Measurements from ENCODE around the gene CSTB.

The CSTB gene

DNA sequence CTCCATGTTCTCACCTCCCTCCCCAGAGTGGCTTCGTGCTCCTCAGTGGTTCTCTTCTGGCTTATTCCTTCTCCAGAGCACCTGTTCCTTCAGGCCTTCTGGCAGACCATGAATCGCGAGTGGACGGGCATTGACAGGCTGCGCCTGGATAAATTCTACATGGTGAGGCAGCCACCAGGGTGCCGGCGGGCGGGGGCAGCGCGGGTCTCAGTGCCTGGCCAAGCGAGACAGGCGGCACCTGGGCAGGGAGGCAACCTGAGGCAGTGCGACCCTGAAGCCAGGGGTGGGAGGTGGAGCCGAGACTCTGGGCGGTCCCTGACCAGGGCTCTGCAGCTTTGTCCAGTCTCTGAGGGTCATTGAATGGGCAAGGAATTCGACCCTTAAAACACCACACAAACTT lies 17.1 kb upstream of the CSTB start:
- H3K36me3 ChIP-seq (replicated peaks in 1 of 2; ENCODE audit: control insufficient read depth in 2 of 2, insufficient read depth in 2 of 2, low read length in 2 of 2), result peaks cover 58 to 78% of the 10 kb centered on the region in 2 donors
- DNase-seq (ENCODE audit: low spot score), result no peak

DNA sequence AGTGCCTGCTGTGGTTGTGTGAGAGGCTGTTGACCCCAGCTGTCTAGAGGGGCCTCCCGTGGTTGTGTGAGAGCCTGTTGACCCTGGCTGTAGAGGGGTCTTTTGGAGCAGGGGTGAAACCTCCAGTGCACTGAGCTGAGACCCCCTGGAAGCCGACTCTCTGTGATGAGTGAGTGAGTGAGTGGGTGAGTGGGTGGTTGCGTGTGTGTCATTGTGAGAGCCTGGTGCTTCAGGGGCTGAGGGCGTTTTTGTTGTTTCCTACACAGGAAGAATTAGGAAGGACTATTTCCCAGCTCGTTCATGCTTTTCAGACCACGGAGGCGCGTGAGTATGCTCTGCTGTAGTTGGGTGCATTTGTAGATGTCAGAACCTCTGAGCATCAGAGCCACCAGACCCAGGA lies 16.3 kb upstream of the CSTB start:
- Histone ChIP-seq H3K27me3 (ENCODE audit: control insufficient read depth in 3 of 3, insufficient read depth in 3 of 3, low read depth in 1 of 3, low read length in 3 of 3) (peaks cover 0 to 2% (median 0%) of the 10 kb centered on the region in 3 experiments), H4K8ac (ENCODE audit: low read depth, low read length) (no peak overlapping the region), H3K27ac (replicated peaks; ENCODE audit: low read length) (no peak overlapping the region), H3K4me1 (ENCODE audit: control insufficient read depth in 2 of 2, insufficient read depth in 1 of 2, low read depth in 1 of 2, low read length in 2 of 2) (peaks cover 4 to 9% of the 10 kb centered on the region in 2 donors), H3K4ac (ENCODE audit: low read length) (no peak overlapping the region), H2AK5ac (ENCODE audit: low read depth, low read length) (no peak overlapping the region), H2BK15ac (ENCODE audit: low read length) (no peak overlapping the region), H2BK5ac (ENCODE audit: low read length) (no peak overlapping the region), H2AFZ (ENCODE audit: low read length) (no peak overlapping the region), H2BK12ac (ENCODE audit: low read length) (no peak overlapping the region), H3K23ac (ENCODE audit: low read depth, low read length, poor library complexity) (no peak overlapping the region), H3K9me3 (replicated peaks in 1 of 2; ENCODE audit: control insufficient read depth in 2 of 2, insufficient read depth in 1 of 2, low read depth in 1 of 2, low read length in 2 of 2) (peaks cover 0 to 2% of the 10 kb centered on the region in 2 donors), H3K4me3 (ENCODE audit: low read length in 2 of 2) (peak overlapping the region in 1 of 2 donors; percentile 4), H3K36me3 (replicated peaks in 1 of 2; ENCODE audit: control insufficient read depth in 2 of 2, insufficient read depth in 2 of 2, low read length in 2 of 2) (peaks cover 50 to 69% of the 10 kb centered on the region in 2 donors), H3K9ac (ENCODE audit: low read depth, low read length, poor library complexity) (no peak overlapping the region), H3K4me2 (ENCODE audit: insufficient read depth, low read length, poor library complexity, severe bottlenecking) (no peak overlapping the region), H2BK120ac (ENCODE audit: low read depth, low read length) (no peak overlapping the region), H3K14ac (ENCODE audit: low read length) (no peak overlapping the region), H3K79me1 (ENCODE audit: low read depth, low read length) (peaks cover 21% of the 10 kb centered on the region), H3K18ac (ENCODE audit: low read length) (no peak overlapping the region), H4K91ac (ENCODE audit: low read depth, low read length, poor library complexity) (no peak overlapping the region)
- WGBS, 2 donors (ENCODE audit: extremely low coverage in 2 of 2, insufficient read length in 2 of 2, insufficient replicate concordance in 1 of 2), result no CpG with 5 or more reads among the region's 8 CpGs
- DNase-seq (ENCODE audit: low spot score), result no peak

More for the DNA sequence above, 17.1 kb upstream of the CSTB start:
- no peak overlapping the region for H3K9ac ChIP-seq (ENCODE audit: low read depth, low read length, poor library complexity)
- no peak overlapping the region for H3K18ac ChIP-seq (ENCODE audit: low read length)
- no peak overlapping the region for H2BK5ac ChIP-seq (ENCODE audit: low read length)
- no peak overlapping the region for H2BK120ac ChIP-seq (ENCODE audit: low read depth, low read length)
- no peak overlapping the region for H2AK5ac ChIP-seq (ENCODE audit: low read depth, low read length)
- no peak overlapping the region for H4K8ac ChIP-seq (ENCODE audit: low read depth, low read length)
- no peak overlapping the region for H2BK12ac ChIP-seq (ENCODE audit: low read length)
- H3K27ac ChIP-seq (replicated peaks; ENCODE audit: low read length), result no peak overlapping the region
- peaks cover 4 to 9% of the 10 kb centered on the region in 2 donors for H3K4me1 ChIP-seq (ENCODE audit: control insufficient read depth in 2 of 2, insufficient read depth in 1 of 2, low read depth in 1 of 2, low read length in 2 of 2)
- no peak overlapping the region for H4K91ac ChIP-seq (ENCODE audit: low read depth, low read length, poor library complexity)
- peaks cover 0 to 2% of the 10 kb centered on the region in 2 donors for H3K9me3 ChIP-seq (replicated peaks in 1 of 2; ENCODE audit: control insufficient read depth in 2 of 2, insufficient read depth in 1 of 2, low read depth in 1 of 2, low read length in 2 of 2)
- no peak overlapping the region for H3K4ac ChIP-seq (ENCODE audit: low read length)
- H2BK15ac ChIP-seq (ENCODE audit: low read length), result no peak overlapping the region
- H2AFZ ChIP-seq (ENCODE audit: low read length), result no peak overlapping the region
- H3K4me2 ChIP-seq (ENCODE audit: insufficient read depth, low read length, poor library complexity, severe bottlenecking), result no peak overlapping the region
- H3K4me3 ChIP-seq (ENCODE audit: low read length in 2 of 2), result peak overlapping the region in 1 of 2 donors; percentile 10
- peaks cover 0 to 2% (median 0%) of the 10 kb centered on the region in 3 experiments for H3K27me3 ChIP-seq (ENCODE audit: control insufficient read depth in 3 of 3, insufficient read depth in 3 of 3, low read depth in 1 of 3, low read length in 3 of 3)
- WGBS, 2 donors (ENCODE audit: extremely low coverage in 2 of 2, insufficient read length in 2 of 2, insufficient replicate concordance in 1 of 2), result no CpG with 5 or more reads among the region's 16 CpGs
- H3K79me1 ChIP-seq (ENCODE audit: low read depth, low read length), result peaks cover 23% of the 10 kb centered on the region
- H3K23ac ChIP-seq (ENCODE audit: low read depth, low read length, poor library complexity), result no peak overlapping the region
- H3K14ac ChIP-seq (ENCODE audit: low read length), result no peak overlapping the region

GRCh38 chr21:43790010-43790524 lies 14.0 kb upstream of the CSTB start:
- Histone ChIP-seq H3K4me1 (ENCODE audit: control insufficient read depth in 2 of 2, insufficient read depth in 1 of 2, low read depth in 1 of 2, low read length in 2 of 2) (peaks cover 4 to 9% of the 10 kb centered on the region in 2 donors), H2BK12ac (ENCODE audit: low read length) (no peak overlapping the region), H3K14ac (ENCODE audit: low read length) (no peak overlapping the region), H3K9ac (ENCODE audit: low read depth, low read length, poor library complexity) (peak overlapping the region; percentile 86), H4K8ac (ENCODE audit: low read depth, low read length) (no peak overlapping the region), H3K4ac (ENCODE audit: low read length) (no peak overlapping the region), H3K4me2 (ENCODE audit: insufficient read depth, low read length, poor library complexity, severe bottlenecking) (peak overlapping the region; percentile 70), H2BK5ac (ENCODE audit: low read length) (no peak overlapping the region), H4K91ac (ENCODE audit: low read depth, low read length, poor library complexity) (no peak overlapping the region), H2BK15ac (ENCODE audit: low read length) (no peak overlapping the region), H3K36me3 (replicated peaks in 1 of 2; ENCODE audit: control insufficient read depth in 2 of 2, insufficient read depth in 2 of 2, low read length in 2 of 2) (peaks cover 33 to 46% of the 10 kb centered on the region in 2 donors), H2BK120ac (ENCODE audit: low read depth, low read length) (no peak overlapping the region), H3K27me3 (ENCODE audit: control insufficient read depth in 3 of 3, insufficient read depth in 3 of 3, low read depth in 1 of 3, low read length in 3 of 3) (peaks cover 0 to 2% (median 0%) of the 10 kb centered on the region in 3 experiments), H3K9me3 (replicated peaks in 1 of 2; ENCODE audit: control insufficient read depth in 2 of 2, insufficient read depth in 1 of 2, low read depth in 1 of 2, low read length in 2 of 2) (peaks cover 0 to 8% of the 10 kb centered on the region in 2 donors), H3K27ac (replicated peaks; ENCODE audit: low read length) (no peak overlapping the region), H2AFZ (ENCODE audit: low read length) (peak overlapping the region; percentile 97), H3K79me1 (ENCODE audit: low read depth, low read length) (peaks cover 15% of the 10 kb centered on the region), H3K4me3 (ENCODE audit: low read length in 2 of 2) (peak overlapping the region; percentile 81 to 99), H3K23ac (ENCODE audit: low read depth, low read length, poor library complexity) (peak overlapping the region; percentile 97), H2AK5ac (ENCODE audit: low read depth, low read length) (peak overlapping the region; percentile 67), H3K18ac (ENCODE audit: low read length) (no peak overlapping the region)
- DNase-seq (ENCODE audit: low spot score), result no peak
- WGBS, 2 donors (ENCODE audit: extremely low coverage in 2 of 2, insufficient read length in 2 of 2, insufficient replicate concordance in 1 of 2), result no CpG with 5 or more reads among the region's 13 CpGs

- Histone ChIP-seq H3K4me2 (ENCODE audit: insufficient read depth, low read length, poor library complexity, severe bottlenecking) (peak within 1 kb of the TSS; percentile 70), H2BK15ac (ENCODE audit: low read length) (no peak within 1 kb of the TSS), H2AK5ac (ENCODE audit: low read depth, low read length) (peak within 1 kb of the TSS; percentile 67), H2BK5ac (ENCODE audit: low read length) (no peak within 1 kb of the TSS), H3K36me3 (replicated peaks in 1 of 2; ENCODE audit: control insufficient read depth in 2 of 2, insufficient read depth in 2 of 2, low read length in 2 of 2) (peaks cover 28 to 40% of the 10 kb centered on the region in 2 donors), H3K4me3 (ENCODE audit: low read length in 2 of 2) (peak within 1 kb of the TSS; percentile 81 to 99), H3K23ac (ENCODE audit: low read depth, low read length, poor library complexity) (peak within 1 kb of the TSS; percentile 97), H3K18ac (ENCODE audit: low read length) (peak within 1 kb of the TSS; percentile 92), H3K14ac (ENCODE audit: low read length) (peak within 1 kb of the TSS; percentile 94), H3K9ac (ENCODE audit: low read depth, low read length, poor library complexity) (peak within 1 kb of the TSS; percentile 86), H4K91ac (ENCODE audit: low read depth, low read length, poor library complexity) (no peak within 1 kb of the TSS), H3K4me1 (ENCODE audit: control insufficient read depth in 2 of 2, insufficient read depth in 1 of 2, low read depth in 1 of 2, low read length in 2 of 2) (peaks cover 4 to 9% of the 10 kb centered on the region in 2 donors), H3K27me3 (ENCODE audit: control insufficient read depth in 3 of 3, insufficient read depth in 3 of 3, low read depth in 1 of 3, low read length in 3 of 3) (peaks cover 0 to 2% (median 0%) of the 10 kb centered on the region in 3 experiments), H2BK120ac (ENCODE audit: low read depth, low read length) (no peak within 1 kb of the TSS), H2AFZ (ENCODE audit: low read length) (peak within 1 kb of the TSS; percentile 99), H3K4ac (ENCODE audit: low read length) (no peak within 1 kb of the TSS), H3K79me1 (ENCODE audit: low read depth, low read length) (peaks cover 13% of the 10 kb centered on the region), H3K27ac (replicated peaks; ENCODE audit: low read length) (peak within 1 kb of the TSS; percentile 78), H3K9me3 (replicated peaks in 1 of 2; ENCODE audit: control insufficient read depth in 2 of 2, insufficient read depth in 1 of 2, low read depth in 1 of 2, low read length in 2 of 2) (peaks cover 0 to 8% of the 10 kb centered on the region in 2 donors), H4K8ac (ENCODE audit: low read depth, low read length) (no peak within 1 kb of the TSS), H2BK12ac (ENCODE audit: low read length) (no peak within 1 kb of the TSS)
- no CpG with 5 or more reads among the region's 83 CpGs for WGBS, 2 donors (ENCODE audit: extremely low coverage in 2 of 2, insufficient read length in 2 of 2, insufficient replicate concordance in 1 of 2)
- peak; percentile 96 for DNase-seq (ENCODE audit: low spot score)
These were observed 13.3 kb upstream of the CSTB start, which contains the start of gene RRP1 for GRCh38 chr21:43789276-43790009. RRP1 (plus strand) TSS chr21:43789577; CDS start chr21:43789630, 53 bp downstream.
